NCI-H345 treated with DMSO at 0.1 percent for 48 hours (cell line): ENCODE results near the gene SMIM10.
"Not testable (repeated sequence)": the region's sequence is repeated elsewhere in the genome, so short reads cannot be mapped to it uniquely, and the experiment has no call there.

Experiments used
- DNase-seq: peaks from one replicate; lab custom pipeline; 2025; ENCODE audit not compliant: unreplicated experiment; lab: John Stamatoyannopoulos, UW

Gene SMIM10

GRCh38 chrX:135009838-135010237 lies 19.0 kb downstream of the SMIM10 start:
- DNase-seq, result no peak

- DNase-seq, result no peak
These were observed 20.1 kb downstream of the SMIM10 start for GRCh38 chrX:135010921-135011320.

DNA sequence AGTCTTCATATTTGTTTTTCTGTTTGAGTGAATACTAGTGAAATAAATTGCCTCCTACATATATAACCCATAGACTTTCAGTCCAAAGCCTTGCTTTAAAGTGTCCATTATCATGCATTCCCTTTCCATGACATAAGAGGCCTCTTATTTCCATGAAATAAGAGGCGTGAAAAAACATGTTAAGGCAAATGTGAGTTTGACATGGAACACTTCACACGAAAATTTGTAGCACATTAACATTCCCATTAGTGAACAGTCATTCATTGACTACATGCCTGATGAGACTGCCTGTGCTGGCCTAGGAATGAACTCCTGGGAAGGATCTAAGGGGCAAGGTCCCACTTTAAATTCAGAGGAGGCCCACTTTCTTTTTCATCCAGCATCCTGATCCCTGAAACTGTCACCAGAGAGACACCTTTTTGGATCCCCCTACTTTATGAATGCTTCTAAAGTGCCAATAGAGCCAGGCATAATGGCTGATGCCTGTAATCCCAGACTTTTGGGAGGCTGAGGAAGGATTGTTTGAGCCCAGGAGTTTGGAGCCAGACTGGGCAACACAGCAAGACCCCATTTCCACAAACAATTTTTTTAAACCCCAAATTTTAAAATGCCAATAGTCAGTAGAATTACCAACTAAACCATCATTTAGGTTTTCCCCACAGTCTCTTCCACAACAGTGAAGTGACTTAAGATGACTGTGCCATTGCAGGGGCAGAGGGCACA lies 24.9 kb downstream of the SMIM10 start:
- no peak for DNase-seq

- not testable (repeated sequence) for DNase-seq
These were observed 29.1 kb downstream of the SMIM10 start for GRCh38 chrX:135019890-135020289.

DNA sequence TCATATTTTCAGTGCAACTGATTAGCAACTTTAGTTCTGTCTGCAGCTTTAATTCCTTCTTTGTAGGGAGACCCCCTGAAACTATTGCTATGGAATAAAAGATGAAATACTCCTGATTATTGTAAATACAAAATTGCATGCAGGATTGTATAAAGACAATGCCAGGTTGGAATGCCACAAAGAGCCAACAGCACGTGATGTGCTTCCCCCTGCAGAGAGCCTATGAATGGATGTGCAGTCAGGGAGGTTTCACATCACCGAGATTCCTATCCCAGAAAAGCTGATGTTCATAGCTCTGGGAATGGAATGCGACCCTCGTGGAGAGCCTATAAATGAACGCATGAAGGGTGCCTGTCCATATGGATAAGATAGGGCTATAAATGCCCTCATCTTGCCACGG lies 33.0 kb downstream of the SMIM10 start:
- DNase-seq, result not testable (repeated sequence)

DNA sequence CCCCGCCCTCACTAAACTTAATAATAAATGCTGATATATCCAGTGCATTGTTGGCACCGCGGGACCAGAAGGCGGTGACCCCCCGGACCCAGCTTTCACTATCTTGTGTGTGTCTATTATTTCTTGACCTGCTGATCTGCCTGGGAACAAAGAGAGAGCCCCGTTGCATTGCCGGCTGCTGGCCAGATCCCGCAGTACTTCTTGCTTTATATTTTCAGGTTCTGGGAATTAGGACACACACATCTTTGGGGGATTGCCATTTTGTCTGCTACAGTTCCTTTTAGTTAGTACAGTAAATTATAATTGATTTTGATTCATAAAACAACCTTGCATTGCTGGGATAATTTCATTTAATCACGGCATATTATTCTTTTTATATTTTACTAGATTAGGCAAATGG lies 33.7 kb downstream of the SMIM10 start:
- no peak for DNase-seq

GRCh38 chrX:135030207-135030963 lies 39.6 kb downstream of the SMIM10 start:
- DNase-seq, result not testable (repeated sequence)

DNA sequence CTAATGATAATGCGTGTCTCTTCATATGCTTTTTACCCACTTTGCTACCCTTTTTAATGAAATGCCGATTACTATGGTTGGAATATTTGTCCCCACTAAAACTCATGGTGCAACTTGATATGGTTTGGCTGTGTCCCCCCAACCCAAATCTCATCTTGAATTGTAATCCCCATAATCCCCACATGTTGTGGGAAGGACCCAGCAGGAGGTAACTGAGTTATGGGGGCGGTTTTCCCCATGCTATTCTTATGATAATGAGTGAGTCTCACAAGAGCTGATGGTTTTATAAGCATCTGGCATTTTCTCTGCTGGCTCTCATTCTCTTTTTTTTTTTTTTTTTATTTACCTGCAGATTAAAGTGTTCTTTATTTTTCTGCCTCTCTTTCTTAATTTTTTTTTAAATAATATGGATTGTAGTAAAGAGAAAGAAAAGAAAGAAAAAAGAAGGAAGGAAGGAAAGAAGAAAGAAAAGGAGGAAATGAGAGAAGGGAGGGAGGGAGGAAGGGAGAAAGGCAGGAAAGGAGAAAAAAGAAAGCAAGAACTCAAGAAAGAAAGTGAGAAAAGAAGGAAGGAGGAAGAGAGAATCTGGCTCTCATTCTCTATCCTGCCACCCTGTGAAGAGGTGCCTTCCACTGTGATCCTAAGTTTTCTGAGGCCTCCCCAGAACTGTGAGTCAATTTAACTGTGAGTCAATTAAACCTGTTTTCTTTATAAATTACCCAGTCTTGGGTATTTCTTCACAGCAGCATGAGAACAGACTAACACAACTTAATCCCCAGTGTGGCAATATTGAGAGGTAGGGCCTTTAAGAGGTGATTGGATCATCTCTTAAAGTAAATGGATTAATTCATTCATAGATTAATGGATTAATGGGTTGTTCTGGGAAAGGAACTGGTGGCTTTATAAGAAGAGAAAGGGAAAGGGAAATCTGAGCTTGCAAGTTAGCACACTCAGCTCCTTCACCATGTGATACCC lies 50.6 kb downstream of the SMIM10 start:
- not testable (repeated sequence) for DNase-seq
